GM12864 (cell line): ENCODE data around the gene UPB1.
"Not testable (repeated sequence)": the region's sequence is repeated elsewhere in the genome, so short reads cannot be mapped to it uniquely, and the experiment has no call there.

Source experiments
- DNase-seq: peaks from one replicate; pipeline ENCODE4 v3.0.0-alpha.2; 2011; ENCODE audit warnings: low read depth
- H3K4me3 ChIP-seq: 2 replicates; pipeline ENCODE4 v1.5.1; 2011; ENCODE audit warnings: mild to moderate bottlenecking, low read depth, low read length, control low read depth
- TF ChIP-seq, protein P1 (sequence below): IDR thresholded peaks from 2 replicates; pipeline ENCODE4 v1.5.1; 2011; ENCODE audit warnings: low read depth, mild to moderate bottlenecking, moderate library complexity, low read length, control low read depth, inconsistent platforms; ENCODE audit errors: missing control alignments

UPB1 gene

DNA sequence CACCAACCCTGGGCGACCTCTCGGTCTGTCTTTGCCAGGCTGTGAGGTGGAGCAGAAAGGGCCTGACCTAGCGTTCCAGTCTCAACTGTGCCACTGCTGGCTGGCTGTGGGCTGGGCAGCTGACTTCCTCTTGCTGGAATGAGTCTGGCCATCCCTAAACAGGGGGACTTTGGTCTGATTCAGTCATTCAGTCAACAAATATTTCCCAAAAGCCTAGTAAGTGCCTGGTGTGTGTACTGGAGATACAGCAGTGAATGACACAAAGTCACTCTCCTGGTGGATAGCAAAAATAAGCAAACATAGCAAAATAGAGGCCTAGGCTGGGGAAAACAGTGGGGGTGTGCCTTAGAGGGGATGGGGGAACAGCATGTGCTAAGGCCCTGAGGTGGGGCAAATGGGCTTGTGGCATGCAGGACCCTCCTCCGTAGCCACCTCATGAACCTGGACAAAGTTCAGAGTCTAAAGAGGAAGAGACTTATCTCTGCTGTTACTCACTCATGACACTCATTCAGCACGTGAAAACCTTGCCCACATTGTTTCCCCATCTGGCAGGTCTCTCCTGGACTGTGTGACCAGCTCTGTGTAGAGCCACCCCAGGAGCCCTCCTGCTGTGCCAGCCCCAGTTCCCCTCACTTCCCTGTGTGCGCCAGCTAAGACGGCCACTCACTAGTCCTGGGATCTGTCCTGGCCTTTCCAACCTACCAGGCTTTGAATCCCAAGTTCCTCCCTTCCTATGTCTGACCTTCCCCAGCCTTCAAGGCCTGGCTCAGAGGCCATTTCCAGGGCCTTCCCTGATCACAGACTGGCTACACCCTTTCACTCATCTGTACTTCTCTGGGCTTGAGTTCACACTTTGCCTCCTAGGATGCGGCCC lies 55.1 kb downstream of the UPB1 start:
- no peak overlapping the region for H3K4me3 ChIP-seq
- TF ChIP-seq, protein P1, sequence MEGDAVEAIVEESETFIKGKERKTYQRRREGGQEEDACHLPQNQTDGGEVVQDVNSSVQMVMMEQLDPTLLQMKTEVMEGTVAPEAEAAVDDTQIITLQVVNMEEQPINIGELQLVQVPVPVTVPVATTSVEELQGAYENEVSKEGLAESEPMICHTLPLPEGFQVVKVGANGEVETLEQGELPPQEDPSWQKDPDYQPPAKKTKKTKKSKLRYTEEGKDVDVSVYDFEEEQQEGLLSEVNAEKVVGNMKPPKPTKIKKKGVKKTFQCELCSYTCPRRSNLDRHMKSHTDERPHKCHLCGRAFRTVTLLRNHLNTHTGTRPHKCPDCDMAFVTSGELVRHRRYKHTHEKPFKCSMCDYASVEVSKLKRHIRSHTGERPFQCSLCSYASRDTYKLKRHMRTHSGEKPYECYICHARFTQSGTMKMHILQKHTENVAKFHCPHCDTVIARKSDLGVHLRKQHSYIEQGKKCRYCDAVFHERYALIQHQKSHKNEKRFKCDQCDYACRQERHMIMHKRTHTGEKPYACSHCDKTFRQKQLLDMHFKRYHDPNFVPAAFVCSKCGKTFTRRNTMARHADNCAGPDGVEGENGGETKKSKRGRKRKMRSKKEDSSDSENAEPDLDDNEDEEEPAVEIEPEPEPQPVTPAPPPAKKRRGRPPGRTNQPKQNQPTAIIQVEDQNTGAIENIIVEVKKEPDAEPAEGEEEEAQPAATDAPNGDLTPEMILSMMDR = no peak
- no peak for DNase-seq

- H3K4me3 ChIP-seq = no peak overlapping the region
- no peak for DNase-seq
- TF ChIP-seq, protein P1 = no peak
These were observed 55.8 kb downstream of the UPB1 start for GRCh38 chr22:24550902-24551435.

DNA sequence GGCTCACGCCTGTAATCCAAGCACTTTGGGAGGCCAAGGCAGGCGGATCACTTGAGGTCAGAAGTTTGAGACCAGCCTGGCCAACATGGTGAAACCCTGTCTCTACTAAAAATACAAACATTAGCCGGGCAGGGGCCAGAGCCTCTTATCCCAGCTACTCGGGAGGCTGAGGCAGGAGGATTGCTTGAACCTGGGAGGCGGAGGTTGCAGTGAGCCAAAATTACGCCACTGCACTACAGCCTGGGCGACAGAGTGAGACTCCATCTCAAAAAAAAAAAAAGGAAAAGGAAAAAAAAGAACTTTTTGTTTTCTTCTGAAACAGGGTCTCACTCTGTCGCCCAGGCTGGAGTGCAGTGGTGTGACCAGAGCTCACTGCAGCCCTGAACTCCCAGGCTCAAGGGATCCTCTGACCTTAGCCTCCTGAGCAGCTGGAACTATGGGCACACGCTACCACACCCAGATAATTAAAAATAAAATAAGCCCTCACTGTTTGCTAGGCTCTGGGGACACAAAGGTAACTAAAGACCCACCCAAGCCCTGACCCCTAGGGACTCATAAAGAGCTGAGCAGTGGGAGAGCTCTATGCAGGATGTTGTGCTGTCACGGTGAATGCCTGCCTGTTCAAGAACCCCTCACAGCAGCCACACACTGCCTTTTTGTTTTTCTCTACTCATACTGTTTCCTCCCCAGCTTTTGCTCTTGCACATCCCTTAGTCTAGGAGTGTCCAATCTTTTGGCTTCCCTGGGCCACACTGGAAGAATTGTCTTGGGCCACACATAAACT lies 57.6 kb downstream of the UPB1 start:
- not testable (repeated sequence) for DNase-seq, H3K4me3 ChIP-seq

- DNase-seq = no peak
- H3K4me3 ChIP-seq = peak overlapping the region; percentile 82
- TF ChIP-seq, protein P1 = no peak
These were observed 58.6 kb downstream of the UPB1 start for GRCh38 chr22:24553597-24554312.

DNA sequence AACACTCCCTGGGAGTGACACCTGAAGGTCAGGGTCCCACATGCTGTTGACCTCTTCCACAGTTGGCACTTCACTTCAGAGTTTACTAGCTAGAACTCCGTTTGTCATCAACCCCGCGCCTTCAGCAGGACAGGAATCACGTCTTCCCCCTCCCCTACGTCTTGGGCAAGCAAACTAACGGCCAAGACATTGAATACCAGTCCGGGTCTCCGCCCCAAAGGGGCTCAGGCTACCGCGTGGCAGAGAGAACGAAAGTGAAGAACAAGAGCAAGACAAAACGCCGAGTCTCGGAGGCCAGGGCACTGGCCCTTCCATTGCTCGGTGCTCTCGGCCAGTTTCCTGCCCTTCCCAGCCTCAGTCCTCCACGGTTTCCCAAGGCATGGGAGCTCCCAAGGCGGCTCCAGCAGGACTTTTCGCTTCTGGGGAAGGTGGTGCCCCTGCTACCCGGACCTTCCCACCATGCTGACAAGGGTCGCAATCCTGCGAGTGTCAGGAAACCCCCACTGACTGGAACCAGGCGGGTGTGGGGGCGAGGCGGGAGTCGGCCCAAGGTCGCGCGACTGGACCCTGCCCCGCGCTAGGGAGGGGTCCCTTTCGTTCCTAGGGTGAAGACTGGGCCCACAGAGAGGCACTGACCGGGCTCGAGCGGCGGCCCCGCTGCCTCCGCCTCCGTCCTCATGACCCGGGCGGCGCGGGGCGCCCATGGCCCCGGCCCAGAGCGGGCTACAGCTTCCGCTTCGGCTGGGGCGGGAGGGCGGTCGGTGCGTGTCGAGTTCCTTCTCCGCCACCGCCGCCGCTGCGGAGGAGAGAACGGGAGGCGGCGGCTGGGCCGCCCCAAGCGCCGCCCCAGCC lies 59.4 kb downstream of the UPB1 start, which contains the start of gene GUCD1:
GUCD1 (minus strand) TSS at position 826 of the 852 bp plus-strand sequence; CDS start at position 679, 147 bp downstream.
- H3K4me3 ChIP-seq = peak within 1 kb of the TSS; percentile 82
- TF ChIP-seq, protein P1 = no peak
- no peak for DNase-seq

DNA sequence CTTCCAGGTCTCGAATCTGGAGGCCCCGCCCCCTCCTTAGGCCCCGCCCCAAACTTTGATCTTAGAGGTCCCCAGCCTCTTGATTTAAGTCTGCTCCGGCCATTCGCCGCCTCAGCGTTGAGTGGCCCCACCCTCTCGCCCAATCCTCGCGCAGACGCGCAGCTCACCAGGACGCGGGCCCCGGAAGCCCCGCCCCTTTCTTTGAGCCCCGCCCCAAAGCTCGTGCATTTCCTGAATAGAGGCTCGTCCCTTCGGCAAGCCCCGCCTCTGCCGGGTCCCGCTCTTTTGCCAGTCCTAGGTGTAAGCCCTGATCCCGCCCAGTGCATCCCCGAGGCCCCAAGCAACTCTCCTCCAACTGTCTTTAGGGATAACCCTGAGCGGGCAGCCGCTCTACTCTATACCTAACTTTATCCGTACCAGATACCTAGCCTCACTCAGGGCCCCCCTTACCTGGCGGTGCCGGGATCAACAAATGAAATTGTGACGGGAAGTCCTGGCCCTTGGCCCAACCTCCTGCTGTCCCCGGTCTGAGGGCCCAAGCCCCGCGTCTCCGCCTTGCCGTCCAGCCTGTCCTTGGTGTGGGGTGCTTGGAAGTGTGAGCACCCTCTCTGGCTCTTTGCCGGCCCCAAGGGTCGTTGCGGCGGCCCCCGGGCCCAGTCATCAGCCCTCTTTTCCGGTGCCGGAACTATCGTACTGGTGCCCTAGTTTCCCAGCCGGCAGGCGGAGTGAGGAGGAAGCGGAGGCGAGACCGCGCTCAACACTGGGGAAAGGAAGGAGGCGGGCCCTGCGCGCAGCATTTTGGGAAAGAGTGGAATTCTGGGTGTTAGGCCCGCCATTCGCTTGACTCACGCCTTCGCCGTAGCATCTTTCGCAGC lies 60.3 kb downstream of the UPB1 start, which contains the start of gene SNRPD3:
SNRPD3 (plus strand) TSS at position 835 of the 875 bp plus-strand sequence. CDS start 1,676 bp downstream, outside the sequence.
- DNase-seq = peak; percentile 92
- TF ChIP-seq, protein P1 = no peak

More for the DNA sequence above, 60.3 kb downstream of the UPB1 start, which contains the start of gene SNRPD3:
- peak within 1 kb of the TSS; percentile 82 for H3K4me3 ChIP-seq
